ENCODE measurements around the gene ANO6.

- no peak for TF ChIP-seq TAF1 (IDR thresholded peaks at IDR 0.05; ENCODE audit: low read depth, low read length)
- no peak for TF ChIP-seq POLR2A (IDR thresholded peaks at IDR 0.05; ENCODE audit: low read depth, low read length)
- TF ChIP-seq POLR2AphosphoS5 (IDR thresholded peaks at IDR 0.05; ENCODE audit: low read depth, low read length): no peak
- TF ChIP-seq POU2F2 (IDR thresholded peaks at IDR 0.05; ENCODE audit: low read depth, low read length): no peak
- TF ChIP-seq SPI1 (IDR thresholded peaks at IDR 0.05; ENCODE audit: low read depth, low read length): no peak
- TF ChIP-seq PAX5 (IDR thresholded peaks at IDR 0.05; ENCODE audit: insufficient read depth, low read length, severe bottlenecking): no peak
Observed at GRCh38 chr12:45212064-45212463, 3.8 kb upstream of the ANO6 start.

All from GM12891 (cell line).